Inflammatory macrophage (primary cell): ENCODE data around the gene FOXRED2.

ENCODE experiments used
- DNase-seq, 2 donors: peaks; one replicate each; pipeline ENCODE4 v3.0.0-alpha.2; 2020 to 2022

The FOXRED2 gene

GRCh38 chr22:36447632-36448031 lies 59.2 kb downstream of the FOXRED2 start:
- peak; percentile 31 to 44 for DNase-seq

DNA sequence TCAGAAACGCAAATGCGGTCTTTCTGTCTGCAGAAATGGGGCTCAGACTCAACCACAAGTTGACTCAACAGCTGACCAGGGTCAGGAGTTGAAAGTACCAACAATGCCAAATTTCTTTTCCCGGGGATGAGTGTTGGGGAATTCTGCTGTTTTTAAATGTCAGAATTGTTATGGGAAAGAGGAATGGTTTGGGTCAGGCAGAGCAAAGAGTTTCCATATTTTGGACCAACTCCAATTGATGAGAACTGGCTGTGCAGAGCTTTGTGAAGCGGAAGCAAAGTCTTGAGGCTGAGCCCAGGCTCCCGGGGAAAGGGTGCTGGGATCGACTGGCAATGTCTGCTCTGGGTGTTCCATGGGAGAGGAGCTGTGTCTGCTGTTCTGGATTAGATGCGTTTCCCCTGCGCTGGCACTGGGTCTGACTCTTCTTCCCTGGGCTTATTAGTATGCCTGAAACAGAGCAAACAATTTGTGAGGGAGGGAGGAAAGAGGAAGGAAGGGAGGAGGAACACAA lies 61.6 kb downstream of the FOXRED2 start:
- DNase-seq: peak; percentile 19 to 27

- DNase-seq: no peak
These were observed 63.6 kb downstream of the FOXRED2 start for GRCh38 chr22:36443198-36443770.

- DNase-seq: no peak
These were observed 64.2 kb downstream of the FOXRED2 start for GRCh38 chr22:36442506-36443197.

DNA sequence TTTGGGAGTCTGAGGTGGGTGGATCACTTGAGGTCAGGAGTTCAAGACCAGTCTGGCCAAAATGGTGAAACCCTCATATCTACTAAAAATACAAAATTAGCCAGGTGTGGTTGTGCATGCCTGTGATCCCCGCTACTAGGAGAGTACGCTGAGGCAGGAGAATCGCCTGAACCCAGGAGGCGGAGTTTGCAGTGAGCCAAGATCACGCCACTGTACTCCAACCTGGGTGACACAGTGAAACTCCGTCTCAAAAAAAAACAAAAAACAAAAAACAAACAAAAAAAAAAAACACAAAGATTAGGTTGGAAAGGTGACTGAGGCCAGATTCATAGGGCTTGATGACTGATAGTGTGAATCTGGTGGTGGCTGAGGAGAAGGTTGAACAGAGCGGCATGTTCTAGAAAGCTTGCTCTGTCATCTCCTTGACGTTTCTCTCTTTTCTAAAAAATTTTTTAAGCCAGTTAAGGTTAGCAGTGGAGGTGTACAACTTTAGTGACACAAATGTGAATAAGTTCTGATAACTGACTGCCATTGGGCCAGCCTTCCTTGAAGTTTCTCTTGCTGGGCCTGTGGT lies 66.3 kb downstream of the FOXRED2 start:
- DNase-seq: no peak

GRCh38 chr22:36439481-36440271 lies 67.2 kb downstream of the FOXRED2 start:
- DNase-seq: peak; percentile 24 to 57
